Measurements from ENCODE around the gene GPR161.

DNA sequence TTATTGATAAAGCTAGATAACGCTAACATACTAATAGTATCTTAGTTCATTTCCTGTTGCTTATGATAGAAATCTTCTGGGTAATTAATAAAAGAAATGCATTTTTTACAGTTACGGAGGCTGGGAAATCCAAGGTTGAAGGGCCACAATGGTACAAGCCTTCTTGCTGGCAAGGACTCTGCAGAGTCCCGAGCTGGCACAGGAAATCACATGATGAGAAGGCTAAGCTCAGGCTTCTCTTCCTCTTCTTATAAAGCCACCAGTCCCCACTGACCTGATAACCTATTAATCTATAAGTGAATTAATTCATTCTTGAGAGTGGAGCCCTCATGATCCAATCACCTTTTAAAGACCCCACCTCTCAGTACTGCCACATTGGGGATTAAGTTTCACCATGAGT is 82.6 kb downstream of the GPR161 start:
- TF ChIP-seq POLR2AphosphoS5 (IDR thresholded peaks at IDR 0.05; ENCODE audit: low read depth, low read length) (no peak), POLR2A (IDR thresholded peaks at IDR 0.05; ENCODE audit: low read depth, low read length) (no peak)
